GM21447 (cell line): ENCODE results near the gene C1orf105.

Experiments
- ATAC-seq: cut with Tn5 transposase; IDR thresholded peaks from one replicate; pipeline ENCODE4 v1.9.1; 2021; ENCODE audit not compliant: unreplicated experiment

The C1orf105 gene

GRCh38 chr1:172395576-172395975 lies 24.9 kb upstream of the C1orf105 start:
- ATAC-seq, result no peak

- no peak for ATAC-seq
These were observed 23.3 kb upstream of the C1orf105 start for GRCh38 chr1:172397221-172397620.

- no peak for ATAC-seq
These were observed 22.9 kb upstream of the C1orf105 start for GRCh38 chr1:172397633-172398032.

- no peak for ATAC-seq
These were observed 22.3 kb upstream of the C1orf105 start for GRCh38 chr1:172398193-172398592.

GRCh38 chr1:172398970-172399755 lies 21.3 kb upstream of the C1orf105 start:
- ATAC-seq, result peak; percentile 52

- ATAC-seq, result no peak
These were observed 20.4 kb upstream of the C1orf105 start for GRCh38 chr1:172399756-172400721.

GRCh38 chr1:172400722-172401105 lies 19.8 kb upstream of the C1orf105 start:
- ATAC-seq, result no peak

GRCh38 chr1:172401477-172401876 lies 19.0 kb upstream of the C1orf105 start:
- ATAC-seq, result no peak

GRCh38 chr1:172401892-172402291 lies 18.6 kb upstream of the C1orf105 start:
- ATAC-seq, result no peak

GRCh38 chr1:172402878-172403569 lies 17.5 kb upstream of the C1orf105 start:
- ATAC-seq, result no peak

GRCh38 chr1:172404121-172404520 lies 16.4 kb upstream of the C1orf105 start:
- no peak for ATAC-seq

- ATAC-seq, result no peak
These were observed 14.6 kb upstream of the C1orf105 start for GRCh38 chr1:172405912-172406311.

GRCh38 chr1:172406968-172407367 lies 13.5 kb upstream of the C1orf105 start:
- no peak for ATAC-seq

GRCh38 chr1:172408958-172409357 lies 11.5 kb upstream of the C1orf105 start:
- no peak for ATAC-seq

GRCh38 chr1:172410027-172410426 lies 10.5 kb upstream of the C1orf105 start:
- no peak for ATAC-seq

- ATAC-seq, result no peak
These were observed 8.6 kb upstream of the C1orf105 start for GRCh38 chr1:172411791-172412338.

- ATAC-seq, result no peak
These were observed 6.2 kb upstream of the C1orf105 start for GRCh38 chr1:172414331-172414730.

- ATAC-seq, result no peak
These were observed 3.9 kb upstream of the C1orf105 start for GRCh38 chr1:172416496-172417035.

- no peak for ATAC-seq
These were observed 2.9 kb upstream of the C1orf105 start for GRCh38 chr1:172417557-172417956.

GRCh38 chr1:172421974-172422604 lies 1.6 kb downstream of the C1orf105 start:
- no peak for ATAC-seq
